Measurements from ENCODE around the gene TTLL8.

DNA sequence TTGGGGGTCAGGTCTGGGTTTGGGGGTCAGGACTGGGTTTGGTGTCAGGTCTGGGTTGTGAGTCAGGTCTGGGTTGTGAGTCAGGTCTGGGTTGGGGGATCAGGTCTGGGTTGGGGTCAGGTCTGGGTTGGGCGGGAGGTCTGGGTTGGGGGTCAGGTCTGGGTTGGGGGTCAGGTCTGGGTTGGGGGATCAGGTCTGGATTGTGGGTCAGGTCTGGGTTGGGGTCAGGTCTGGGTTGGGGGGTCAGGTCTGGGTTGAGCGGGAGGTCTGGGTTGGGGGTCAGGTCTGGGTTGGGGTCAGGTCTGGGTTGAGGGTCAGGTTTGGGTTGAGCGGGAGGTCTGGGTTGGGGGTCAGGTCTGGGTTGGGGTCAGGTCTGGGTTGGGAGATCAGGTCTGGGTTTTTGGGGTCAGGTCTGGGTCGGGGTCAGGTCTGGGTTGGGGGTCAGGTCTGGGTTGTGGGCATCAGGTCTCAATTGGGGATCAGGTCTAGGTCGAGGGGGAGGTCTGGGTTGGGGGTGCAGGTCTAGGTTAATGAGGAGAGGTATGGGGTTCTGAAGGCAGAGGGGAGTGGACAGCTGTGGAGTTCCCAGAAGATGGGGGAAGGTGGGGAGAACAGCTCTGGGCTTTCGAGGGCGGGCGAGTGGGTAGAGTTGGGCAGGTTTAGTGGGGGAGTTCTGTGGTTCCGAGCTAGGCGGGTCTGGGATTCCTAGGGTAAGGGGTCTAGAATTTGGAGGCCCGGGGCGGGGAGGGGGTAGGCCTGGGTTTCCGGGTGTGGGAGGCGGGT lies 629 bp downstream of the TTLL8 start:
- TF ChIP-seq, protein P1, sequence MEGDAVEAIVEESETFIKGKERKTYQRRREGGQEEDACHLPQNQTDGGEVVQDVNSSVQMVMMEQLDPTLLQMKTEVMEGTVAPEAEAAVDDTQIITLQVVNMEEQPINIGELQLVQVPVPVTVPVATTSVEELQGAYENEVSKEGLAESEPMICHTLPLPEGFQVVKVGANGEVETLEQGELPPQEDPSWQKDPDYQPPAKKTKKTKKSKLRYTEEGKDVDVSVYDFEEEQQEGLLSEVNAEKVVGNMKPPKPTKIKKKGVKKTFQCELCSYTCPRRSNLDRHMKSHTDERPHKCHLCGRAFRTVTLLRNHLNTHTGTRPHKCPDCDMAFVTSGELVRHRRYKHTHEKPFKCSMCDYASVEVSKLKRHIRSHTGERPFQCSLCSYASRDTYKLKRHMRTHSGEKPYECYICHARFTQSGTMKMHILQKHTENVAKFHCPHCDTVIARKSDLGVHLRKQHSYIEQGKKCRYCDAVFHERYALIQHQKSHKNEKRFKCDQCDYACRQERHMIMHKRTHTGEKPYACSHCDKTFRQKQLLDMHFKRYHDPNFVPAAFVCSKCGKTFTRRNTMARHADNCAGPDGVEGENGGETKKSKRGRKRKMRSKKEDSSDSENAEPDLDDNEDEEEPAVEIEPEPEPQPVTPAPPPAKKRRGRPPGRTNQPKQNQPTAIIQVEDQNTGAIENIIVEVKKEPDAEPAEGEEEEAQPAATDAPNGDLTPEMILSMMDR (tag by site-specific recombination; IDR thresholded peaks at IDR 0.05), result no peak
- TF ChIP-seq, protein P2, sequence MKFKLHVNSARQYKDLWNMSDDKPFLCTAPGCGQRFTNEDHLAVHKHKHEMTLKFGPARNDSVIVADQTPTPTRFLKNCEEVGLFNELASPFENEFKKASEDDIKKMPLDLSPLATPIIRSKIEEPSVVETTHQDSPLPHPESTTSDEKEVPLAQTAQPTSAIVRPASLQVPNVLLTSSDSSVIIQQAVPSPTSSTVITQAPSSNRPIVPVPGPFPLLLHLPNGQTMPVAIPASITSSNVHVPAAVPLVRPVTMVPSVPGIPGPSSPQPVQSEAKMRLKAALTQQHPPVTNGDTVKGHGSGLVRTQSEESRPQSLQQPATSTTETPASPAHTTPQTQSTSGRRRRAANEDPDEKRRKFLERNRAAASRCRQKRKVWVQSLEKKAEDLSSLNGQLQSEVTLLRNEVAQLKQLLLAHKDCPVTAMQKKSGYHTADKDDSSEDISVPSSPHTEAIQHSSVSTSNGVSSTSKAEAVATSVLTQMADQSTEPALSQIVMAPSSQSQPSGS (tag by site-specific recombination; IDR thresholded peaks at IDR 0.05; ENCODE audit: low read depth), result no peak
- no peak for TF ChIP-seq ZNF548 (tag by site-specific recombination; IDR thresholded peaks at IDR 0.05)

Data from HEK293 (cell line).